Neural cell (in vitro differentiated cells): ENCODE measurements around the gene MCFD2. TPM values are rescaled to one million over a fixed set of nuclear protein-coding genes. Genes with fewer than 3 reads are reported as not detected.

Source experiments
- H2AFZ ChIP-seq: fragments of 200-600, 300-800 bp; sonication (generic), shearing (Covaris generic); 2 replicates; pipeline ENCODE4 v1.6.0; 2014; ENCODE audit warnings: low read depth, mild to moderate bottlenecking, antibody characterized with exemption, low read length, moderate library complexity
- H3F3A ChIP-seq: fragments of 200-600 bp; shearing (Covaris generic); 2 replicates; pipeline ENCODE4 v1.6.1; 2016; ENCODE audit warnings: mild to moderate bottlenecking, moderate library complexity, mixed read lengths, antibody characterized with exemption, low read length; ENCODE audit not compliant: insufficient read depth, poor library complexity, severe bottlenecking
- H3K27ac ChIP-seq: fragments of 200-600, 300-800 bp; sonication (generic), shearing (Covaris generic); 2 replicates; pipeline ENCODE4 v1.5.1; 2014; ENCODE audit warnings: mild to moderate bottlenecking, low read length, moderate library complexity
- H3K27me3 ChIP-seq: fragments of 300-800, 200-600 bp; sonication (generic), shearing (Covaris generic); 2 replicates; pipeline ENCODE4 v1.6.0; 2014; ENCODE audit warnings: mild to moderate bottlenecking, low read depth, low read length, moderate library complexity; ENCODE audit not compliant: insufficient read depth
- H3K36me3 ChIP-seq: fragments of 300-800, 200-600 bp; sonication (generic), shearing (Covaris generic); 2 replicates; pipeline ENCODE4 v1.5.1; 2014; ENCODE audit warnings: mild to moderate bottlenecking, antibody characterized with exemption, low read length, moderate library complexity; ENCODE audit not compliant: insufficient read depth
- H3K4me2 ChIP-seq: fragments of 300-800, 200-600 bp; sonication (generic), shearing (Covaris generic); 2 replicates; pipeline ENCODE4 v1.6.0; 2014; ENCODE audit warnings: mild to moderate bottlenecking, low read length
- H3K4me3 ChIP-seq: fragments of 300-800, 200-600 bp; sonication (generic), shearing (Covaris generic); 2 replicates; pipeline ENCODE4 v1.5.1; 2014; ENCODE audit warnings: mild to moderate bottlenecking, low read length, moderate library complexity
- H3K79me2 ChIP-seq: fragments of 200-600 bp; shearing (Covaris generic); replicated peaks from 2 replicates; pipeline ENCODE4 v1.6.0; 2014; ENCODE audit warnings: mild to moderate bottlenecking, low read length, moderate library complexity; ENCODE audit not compliant: insufficient read depth
- H3K9ac ChIP-seq: fragments of 300-800, 200-600 bp; sonication (generic), shearing (Covaris generic); 2 replicates; pipeline ENCODE4 v1.6.1; 2016; ENCODE audit warnings: mild to moderate bottlenecking, low read length, mixed read lengths
- H3K9me2 ChIP-seq: fragments of 200-600 bp; shearing (Covaris generic); 2 replicates; pipeline ENCODE4 v1.6.1; 2016; ENCODE audit warnings: mild to moderate bottlenecking, low read length, mixed read lengths; ENCODE audit not compliant: insufficient read depth
- H3K9me3 ChIP-seq: fragments of 200-600, 300-800 bp; sonication (generic), shearing (Covaris generic); 2 replicates; pipeline ENCODE4 v1.6.1; 2016; ENCODE audit warnings: mild to moderate bottlenecking, mixed run types, low read length, moderate library complexity, mixed read lengths
- H4K20me1 ChIP-seq: fragments of 200-600 bp; shearing (Covaris generic); 2 replicates; pipeline ENCODE4 v1.6.1; 2016; ENCODE audit warnings: mild to moderate bottlenecking, mixed run types; ENCODE audit not compliant: insufficient read depth
- CTCF ChIP-seq: fragments of 450-650 bp; IDR thresholded peaks from 2 replicates; pipeline ENCODE4 v1.5.1; 2014; ENCODE audit warnings: antibody characterized with exemption, mild to moderate bottlenecking, moderate library complexity; ENCODE audit not compliant: poor library complexity, severe bottlenecking
- EP300 ChIP-seq: fragments of 450-650 bp; conservative IDR thresholded peaks from 2 replicates; pipeline ENCODE4 v1.6.1; 2014; ENCODE audit warnings: antibody characterized with exemption, mild to moderate bottlenecking, moderate library complexity; ENCODE audit not compliant: poor library complexity, severe bottlenecking
- EZH2 ChIP-seq: fragments of 200-600, 300-800 bp; shearing (Covaris generic), sonication (generic); IDR thresholded peaks from 2 replicates; pipeline ENCODE4 v1.6.1; 2014; ENCODE audit warnings: antibody characterized with exemption, low read length, borderline replicate concordance, mild to moderate bottlenecking; ENCODE audit not compliant: insufficient read depth, poor library complexity, severe bottlenecking
- MXI1 ChIP-seq: fragments of 450-650 bp; conservative IDR thresholded peaks from 2 replicates; pipeline ENCODE4 v1.6.1; 2014; ENCODE audit warnings: antibody characterized with exemption, mild to moderate bottlenecking; ENCODE audit not compliant: poor library complexity, severe bottlenecking
- POLR2AphosphoS5 ChIP-seq: IDR thresholded peaks from 2 replicates; pipeline ENCODE4 v1.6.1; 2012
- RAD21 ChIP-seq: fragments of 450-650 bp; conservative IDR thresholded peaks from 2 replicates; pipeline ENCODE4 v1.6.1; 2014; ENCODE audit warnings: antibody characterized with exemption, mild to moderate bottlenecking, moderate library complexity
- REST ChIP-seq: IDR thresholded peaks from 2 replicates; pipeline ENCODE4 v1.6.1; 2012; ENCODE audit warnings: borderline replicate concordance
- SMC3 ChIP-seq: fragments of 450-650 bp; conservative IDR thresholded peaks from 2 replicates; pipeline ENCODE4 v1.6.1; 2014; ENCODE audit warnings: antibody characterized with exemption, mild to moderate bottlenecking, moderate library complexity; ENCODE audit not compliant: poor library complexity
- TAF1 ChIP-seq: IDR thresholded peaks from 2 replicates; pipeline ENCODE4 v1.6.1; 2012; ENCODE audit warnings: low read depth
- polyA plus RNA-seq: library from polyadenylated mRNA; depleted of rRNA; stranded (reverse); fragments of >200 nt; gene quantifications from 2 replicates; pipeline ENCODE4 v1.2.3, GENCODE V29; 2014

Gene MCFD2
- polyA plus RNA-seq, 1 donor from 2014 or later, result 78.8 TPM

- H3K36me3 ChIP-seq, result no peaks in the 10 kb centered on the region
- H3F3A ChIP-seq, result no peaks in the 10 kb centered on the region
- H3K4me3 ChIP-seq, result no peak overlapping the region
- no peaks in the 10 kb centered on the region for H3K9me2 ChIP-seq
- H2AFZ ChIP-seq, result no peak overlapping the region
- no peaks in the 10 kb centered on the region for H4K20me1 ChIP-seq
- no peaks in the 10 kb centered on the region for H3K79me2 ChIP-seq
- no peaks in the 10 kb centered on the region for H3K9me3 ChIP-seq
- H3K27ac ChIP-seq, result no peak overlapping the region
- no peaks in the 10 kb centered on the region for H3K27me3 ChIP-seq
- no peak for TF ChIP-seq TAF1
- no peak for TF ChIP-seq REST
- no peak for TF ChIP-seq CTCF
- TF ChIP-seq EZH2, result no peak
- TF ChIP-seq MXI1, result no peak
- no peak for TF ChIP-seq SMC3
- TF ChIP-seq POLR2AphosphoS5, result no peak
- no peak for TF ChIP-seq RAD21
- no peak for TF ChIP-seq EP300
- no peak overlapping the region for H3K9ac ChIP-seq
- no peak overlapping the region for H3K4me2 ChIP-seq
Measured at GRCh38 chr2:46902465-46902864, 13.1 kb downstream of the MCFD2 start.

- Histone ChIP-seq H3K27ac (no peak overlapping the region), H3K9ac (no peak overlapping the region), H3K9me2 (no peaks in the 10 kb centered on the region), H3K27me3 (no peaks in the 10 kb centered on the region), H3K4me3 (no peak overlapping the region), H3K79me2 (no peaks in the 10 kb centered on the region), H3K9me3 (no peaks in the 10 kb centered on the region), H3K36me3 (no peaks in the 10 kb centered on the region), H4K20me1 (no peaks in the 10 kb centered on the region), H2AFZ (no peak overlapping the region), H3F3A (no peaks in the 10 kb centered on the region), H3K4me2 (no peak overlapping the region)
- TF ChIP-seq MXI1 (no peak), POLR2AphosphoS5 (no peak), REST (no peak), RAD21 (no peak), EP300 (no peak), SMC3 (no peak), TAF1 (no peak), EZH2 (no peak), CTCF (no peak)
Measured at GRCh38 chr2:46901611-46902010, 14.0 kb downstream of the MCFD2 start.
